ENCODE measurements around the gene SH3BGRL2. TPM values are rescaled to one million over a fixed set of nuclear protein-coding genes. Genes with fewer than 3 reads are reported as not detected.

The SH3BGRL2 gene
- total and polyA plus RNA-seq, 4 donors = 23.8 to 71.3 (median 34.3) TPM

DNA sequence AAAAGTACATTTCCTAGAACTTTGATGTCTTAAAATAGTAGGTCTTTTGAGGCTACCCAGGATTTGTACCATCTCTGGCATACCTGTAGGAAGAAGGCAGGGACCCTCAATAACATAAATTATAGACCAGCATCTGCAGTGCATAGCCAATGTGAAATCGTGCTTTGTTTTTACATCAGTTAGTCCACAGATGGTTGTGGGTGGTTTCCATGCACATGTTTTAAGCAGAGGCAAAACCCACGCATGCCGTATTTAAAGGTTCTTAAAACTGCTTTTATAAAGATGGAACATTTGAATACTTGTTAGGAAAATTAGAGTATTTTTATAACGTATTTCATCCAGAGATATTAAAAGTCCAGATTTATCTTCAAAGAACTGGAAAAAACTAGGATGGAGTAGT is 66.3 kb downstream of the SH3BGRL2 start:
- 96% methylated on average over 4 of the region's 4 CpGs for WGBS
- H3K4me3 ChIP-seq (ENCODE audit: low read depth in 1 of 3, low read length in 3 of 3) = no peak overlapping the region
- no peak for TF ChIP-seq TAF1 (conservative IDR thresholded peaks at IDR 0.05)
- TF ChIP-seq, protein P1, sequence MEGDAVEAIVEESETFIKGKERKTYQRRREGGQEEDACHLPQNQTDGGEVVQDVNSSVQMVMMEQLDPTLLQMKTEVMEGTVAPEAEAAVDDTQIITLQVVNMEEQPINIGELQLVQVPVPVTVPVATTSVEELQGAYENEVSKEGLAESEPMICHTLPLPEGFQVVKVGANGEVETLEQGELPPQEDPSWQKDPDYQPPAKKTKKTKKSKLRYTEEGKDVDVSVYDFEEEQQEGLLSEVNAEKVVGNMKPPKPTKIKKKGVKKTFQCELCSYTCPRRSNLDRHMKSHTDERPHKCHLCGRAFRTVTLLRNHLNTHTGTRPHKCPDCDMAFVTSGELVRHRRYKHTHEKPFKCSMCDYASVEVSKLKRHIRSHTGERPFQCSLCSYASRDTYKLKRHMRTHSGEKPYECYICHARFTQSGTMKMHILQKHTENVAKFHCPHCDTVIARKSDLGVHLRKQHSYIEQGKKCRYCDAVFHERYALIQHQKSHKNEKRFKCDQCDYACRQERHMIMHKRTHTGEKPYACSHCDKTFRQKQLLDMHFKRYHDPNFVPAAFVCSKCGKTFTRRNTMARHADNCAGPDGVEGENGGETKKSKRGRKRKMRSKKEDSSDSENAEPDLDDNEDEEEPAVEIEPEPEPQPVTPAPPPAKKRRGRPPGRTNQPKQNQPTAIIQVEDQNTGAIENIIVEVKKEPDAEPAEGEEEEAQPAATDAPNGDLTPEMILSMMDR (IDR thresholded peaks at IDR 0.05; ENCODE audit: low read depth, low read length, missing input control) = no peak
- no peak for TF ChIP-seq FOXA1 (IDR thresholded peaks at IDR 0.05)
- no peak for TF ChIP-seq EGR1 (IDR thresholded peaks at IDR 0.05; ENCODE audit: low read depth in 2 of 2)
- TF ChIP-seq JUND (IDR thresholded peaks at IDR 0.05) = no peak
- TF ChIP-seq RXRA (IDR thresholded peaks at IDR 0.05) = no peak
- TF ChIP-seq, protein P2, sequence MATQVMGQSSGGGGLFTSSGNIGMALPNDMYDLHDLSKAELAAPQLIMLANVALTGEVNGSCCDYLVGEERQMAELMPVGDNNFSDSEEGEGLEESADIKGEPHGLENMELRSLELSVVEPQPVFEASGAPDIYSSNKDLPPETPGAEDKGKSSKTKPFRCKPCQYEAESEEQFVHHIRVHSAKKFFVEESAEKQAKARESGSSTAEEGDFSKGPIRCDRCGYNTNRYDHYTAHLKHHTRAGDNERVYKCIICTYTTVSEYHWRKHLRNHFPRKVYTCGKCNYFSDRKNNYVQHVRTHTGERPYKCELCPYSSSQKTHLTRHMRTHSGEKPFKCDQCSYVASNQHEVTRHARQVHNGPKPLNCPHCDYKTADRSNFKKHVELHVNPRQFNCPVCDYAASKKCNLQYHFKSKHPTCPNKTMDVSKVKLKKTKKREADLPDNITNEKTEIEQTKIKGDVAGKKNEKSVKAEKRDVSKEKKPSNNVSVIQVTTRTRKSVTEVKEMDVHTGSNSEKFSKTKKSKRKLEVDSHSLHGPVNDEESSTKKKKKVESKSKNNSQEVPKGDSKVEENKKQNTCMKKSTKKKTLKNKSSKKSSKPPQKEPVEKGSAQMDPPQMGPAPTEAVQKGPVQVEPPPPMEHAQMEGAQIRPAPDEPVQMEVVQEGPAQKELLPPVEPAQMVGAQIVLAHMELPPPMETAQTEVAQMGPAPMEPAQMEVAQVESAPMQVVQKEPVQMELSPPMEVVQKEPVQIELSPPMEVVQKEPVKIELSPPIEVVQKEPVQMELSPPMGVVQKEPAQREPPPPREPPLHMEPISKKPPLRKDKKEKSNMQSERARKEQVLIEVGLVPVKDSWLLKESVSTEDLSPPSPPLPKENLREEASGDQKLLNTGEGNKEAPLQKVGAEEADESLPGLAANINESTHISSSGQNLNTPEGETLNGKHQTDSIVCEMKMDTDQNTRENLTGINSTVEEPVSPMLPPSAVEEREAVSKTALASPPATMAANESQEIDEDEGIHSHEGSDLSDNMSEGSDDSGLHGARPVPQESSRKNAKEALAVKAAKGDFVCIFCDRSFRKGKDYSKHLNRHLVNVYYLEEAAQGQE (IDR thresholded peaks at IDR 0.05) = no peak
- TF ChIP-seq, protein P3, sequence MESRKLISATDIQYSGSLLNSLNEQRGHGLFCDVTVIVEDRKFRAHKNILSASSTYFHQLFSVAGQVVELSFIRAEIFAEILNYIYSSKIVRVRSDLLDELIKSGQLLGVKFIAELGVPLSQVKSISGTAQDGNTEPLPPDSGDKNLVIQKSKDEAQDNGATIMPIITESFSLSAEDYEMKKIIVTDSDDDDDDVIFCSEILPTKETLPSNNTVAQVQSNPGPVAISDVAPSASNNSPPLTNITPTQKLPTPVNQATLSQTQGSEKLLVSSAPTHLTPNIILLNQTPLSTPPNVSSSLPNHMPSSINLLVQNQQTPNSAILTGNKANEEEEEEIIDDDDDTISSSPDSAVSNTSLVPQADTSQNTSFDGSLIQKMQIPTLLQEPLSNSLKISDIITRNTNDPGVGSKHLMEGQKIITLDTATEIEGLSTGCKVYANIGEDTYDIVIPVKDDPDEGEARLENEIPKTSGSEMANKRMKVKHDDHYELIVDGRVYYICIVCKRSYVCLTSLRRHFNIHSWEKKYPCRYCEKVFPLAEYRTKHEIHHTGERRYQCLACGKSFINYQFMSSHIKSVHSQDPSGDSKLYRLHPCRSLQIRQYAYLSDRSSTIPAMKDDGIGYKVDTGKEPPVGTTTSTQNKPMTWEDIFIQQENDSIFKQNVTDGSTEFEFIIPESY (IDR thresholded peaks at IDR 0.05) = no peak
- TF ChIP-seq NR2F2 (IDR thresholded peaks at IDR 0.05) = no peak
- TF ChIP-seq, protein P4, sequence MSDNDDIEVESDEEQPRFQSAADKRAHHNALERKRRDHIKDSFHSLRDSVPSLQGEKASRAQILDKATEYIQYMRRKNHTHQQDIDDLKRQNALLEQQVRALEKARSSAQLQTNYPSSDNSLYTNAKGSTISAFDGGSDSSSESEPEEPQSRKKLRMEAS (IDR thresholded peaks at IDR 0.05) = no peak
- no peak for TF ChIP-seq HNF4G (IDR thresholded peaks at IDR 0.05)
- TF ChIP-seq RAD21 (IDR thresholded peaks at IDR 0.05) = no peak
- no peak for TF ChIP-seq SP1 (IDR thresholded peaks at IDR 0.05)
- no peak for TF ChIP-seq YY1 (IDR thresholded peaks at IDR 0.05)
- TF ChIP-seq, protein P5, sequence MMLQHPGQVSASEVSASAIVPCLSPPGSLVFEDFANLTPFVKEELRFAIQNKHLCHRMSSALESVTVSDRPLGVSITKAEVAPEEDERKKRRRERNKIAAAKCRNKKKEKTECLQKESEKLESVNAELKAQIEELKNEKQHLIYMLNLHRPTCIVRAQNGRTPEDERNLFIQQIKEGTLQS (IDR thresholded peaks at IDR 0.05) = no peak
- TF ChIP-seq HNF4A (conservative IDR thresholded peaks at IDR 0.05) = no peak
- TF ChIP-seq FOXA2 (IDR thresholded peaks at IDR 0.05) = no peak

DNA sequence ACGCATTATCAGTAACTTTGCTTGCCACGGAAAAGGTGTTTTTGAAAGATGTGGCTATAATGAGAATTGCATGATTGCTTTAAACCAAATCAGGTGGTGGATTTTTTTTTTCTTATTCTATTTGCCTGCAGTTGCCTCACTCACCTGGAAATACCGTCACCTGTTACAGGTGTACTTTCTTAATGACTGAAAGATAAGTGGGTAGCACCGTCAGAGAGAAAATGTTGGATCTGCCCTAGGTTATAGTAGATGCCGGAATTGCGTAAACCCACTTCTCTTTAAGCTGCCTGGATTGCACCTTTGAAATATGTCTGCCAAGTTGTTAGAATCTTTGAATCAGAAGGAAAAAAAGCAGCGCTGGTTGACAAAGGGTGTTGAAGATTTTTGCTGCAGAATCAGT is 68.5 kb downstream of the SH3BGRL2 start:
- H3K36me3 ChIP-seq (ENCODE audit: control insufficient read depth in 4 of 4, insufficient read depth in 3 of 4, low read depth in 1 of 4, low read length in 3 of 4) = peaks cover 0 to 9% (median 6%) of the 10 kb centered on the region in 4 donors
- H3K4me3 ChIP-seq (ENCODE audit: low read depth in 1 of 3, low read length in 3 of 3) = no peak overlapping the region
- no peak overlapping the region for H3K27ac ChIP-seq (ENCODE audit: low read depth in 1 of 2, low read length in 2 of 2)
- H3K9me3 ChIP-seq (ENCODE audit: control insufficient read depth in 4 of 4, low read length in 3 of 4) = no peaks in the 10 kb centered on the region
- TF ChIP-seq FOXA1 (IDR thresholded peaks at IDR 0.05) = no peak
- TF ChIP-seq YY1 (IDR thresholded peaks at IDR 0.05) = no peak
- TF ChIP-seq, protein P4 (IDR thresholded peaks at IDR 0.05) = no peak
- no peak for TF ChIP-seq HNF4G (IDR thresholded peaks at IDR 0.05)
- TF ChIP-seq GABPA (IDR thresholded peaks at IDR 0.05 in 1 of 2, conservative IDR thresholded peaks at IDR 0.05 in 1 of 2) = no peak
- no peak for DNase-seq (ENCODE audit: low spot score)
- WGBS = 96% methylated on average over 7 of the region's 7 CpGs
- H3K4me1 ChIP-seq (ENCODE audit: control insufficient read depth in 4 of 4, insufficient read depth in 4 of 4, low read length in 3 of 4) = no peaks in the 10 kb centered on the region
- no peak overlapping the region for H3K9ac ChIP-seq (ENCODE audit: low read depth in 1 of 2, low read length in 2 of 2)
- H3K27me3 ChIP-seq (ENCODE audit: control insufficient read depth in 4 of 4, insufficient read depth in 4 of 4, low read length in 3 of 4) = no peaks in the 10 kb centered on the region

More for the DNA sequence above, 66.3 kb downstream of the SH3BGRL2 start:
- Histone ChIP-seq H3K27me3 (ENCODE audit: control insufficient read depth in 4 of 4, insufficient read depth in 4 of 4, low read length in 3 of 4) (no peaks in the 10 kb centered on the region), H3K9me3 (ENCODE audit: control insufficient read depth in 4 of 4, low read length in 3 of 4) (no peaks in the 10 kb centered on the region), H3K27ac (ENCODE audit: low read depth in 1 of 2, low read length in 2 of 2) (no peak overlapping the region), H3K36me3 (ENCODE audit: control insufficient read depth in 4 of 4, insufficient read depth in 3 of 4, low read depth in 1 of 4, low read length in 3 of 4) (peaks cover 0 to 7% (median 5%) of the 10 kb centered on the region in 4 donors), H3K9ac (ENCODE audit: low read depth in 1 of 2, low read length in 2 of 2) (no peak overlapping the region), H3K4me1 (ENCODE audit: control insufficient read depth in 4 of 4, insufficient read depth in 4 of 4, low read length in 3 of 4) (no peaks in the 10 kb centered on the region)
- no peak for DNase-seq (ENCODE audit: low spot score)

Data from liver (tissue), 9 donors.